Vagina (tissue), 2 donors: Measurements from ENCODE around the gene ZMAT3.
"Not testable (repeated sequence)": the region's sequence is repeated elsewhere in the genome, so short reads cannot be mapped to it uniquely, and the experiment has no call there.

Experiments used
- POLR2A ChIP-seq, 2 donors: fragments of 450-650 bp; IDR thresholded peaks; one replicate each; pipeline ENCODE4 v1.6.1; 2017; ENCODE audit warnings: antibody characterized with exemption in 2 of 2, mild to moderate bottlenecking in 2 of 2, moderate library complexity in 2 of 2
- TF ChIP-seq, protein P1 (sequence below), 3 experiments: fragments of 450-650 bp in 2 of 3; fragments of 200-600 bp in 1 of 3; sonication (generic) in 1 of 3; IDR thresholded peaks; one replicate each; pipeline ENCODE4 v1.5.1; 2017 to 2019; ENCODE audit warnings: antibody characterized with exemption in 3 of 3, mild to moderate bottlenecking in 2 of 3, moderate library complexity in 2 of 3

DNA sequence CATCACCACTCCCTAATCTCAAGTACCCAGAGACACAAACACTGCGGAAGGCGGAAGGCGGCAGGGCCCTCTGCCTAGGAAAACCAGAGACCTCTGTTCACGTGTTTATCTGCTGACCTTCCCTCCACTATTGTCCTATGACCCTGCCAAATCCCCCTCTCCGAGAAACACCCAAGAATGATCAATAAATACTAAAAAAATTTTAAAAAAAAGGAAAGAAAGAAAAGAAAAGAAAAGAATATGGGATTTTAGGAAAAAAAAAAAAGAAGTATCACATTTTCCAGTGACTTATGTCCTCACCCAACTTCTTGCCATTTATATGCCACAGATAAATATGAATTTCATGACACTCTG lies 38.3 kb downstream of the ZMAT3 start:
- TF ChIP-seq, protein P1, sequence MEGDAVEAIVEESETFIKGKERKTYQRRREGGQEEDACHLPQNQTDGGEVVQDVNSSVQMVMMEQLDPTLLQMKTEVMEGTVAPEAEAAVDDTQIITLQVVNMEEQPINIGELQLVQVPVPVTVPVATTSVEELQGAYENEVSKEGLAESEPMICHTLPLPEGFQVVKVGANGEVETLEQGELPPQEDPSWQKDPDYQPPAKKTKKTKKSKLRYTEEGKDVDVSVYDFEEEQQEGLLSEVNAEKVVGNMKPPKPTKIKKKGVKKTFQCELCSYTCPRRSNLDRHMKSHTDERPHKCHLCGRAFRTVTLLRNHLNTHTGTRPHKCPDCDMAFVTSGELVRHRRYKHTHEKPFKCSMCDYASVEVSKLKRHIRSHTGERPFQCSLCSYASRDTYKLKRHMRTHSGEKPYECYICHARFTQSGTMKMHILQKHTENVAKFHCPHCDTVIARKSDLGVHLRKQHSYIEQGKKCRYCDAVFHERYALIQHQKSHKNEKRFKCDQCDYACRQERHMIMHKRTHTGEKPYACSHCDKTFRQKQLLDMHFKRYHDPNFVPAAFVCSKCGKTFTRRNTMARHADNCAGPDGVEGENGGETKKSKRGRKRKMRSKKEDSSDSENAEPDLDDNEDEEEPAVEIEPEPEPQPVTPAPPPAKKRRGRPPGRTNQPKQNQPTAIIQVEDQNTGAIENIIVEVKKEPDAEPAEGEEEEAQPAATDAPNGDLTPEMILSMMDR (IDR thresholded peaks at IDR 0.05), result not testable (repeated sequence)
- not testable (repeated sequence) for TF ChIP-seq POLR2A (IDR thresholded peaks at IDR 0.05)
